ENCODE measurements around the gene GTPBP1. TPM values are rescaled to one million over a fixed set of nuclear protein-coding genes. Genes with fewer than 3 reads are reported as not detected.

The GTPBP1 gene
- total and polyA plus RNA-seq, 8 donors: 9.2 to 199 (median 28.5) TPM

GRCh38 chr22:38728871-38729796, 23.4 kb downstream of the GTPBP1 start:
- H3K27me3 ChIP-seq: no peaks in the 10 kb centered on the region
- DNase-seq: no peak

GRCh38 chr22:38729946-38730345, 24.2 kb downstream of the GTPBP1 start:
- Histone ChIP-seq H3K27ac (no peak overlapping the region), H3K27me3 (no peaks in the 10 kb centered on the region), H3K9me3 (no peaks in the 10 kb centered on the region), H3K4me3 (no peak overlapping the region), H3K36me3 (peaks cover 69 to 95% (median 84%) of the 10 kb centered on the region in 4 donors), H3K4me1 (peaks cover 36 to 39% (median 37%) of the 10 kb centered on the region in 4 donors)
- intact Hi-C loops (cut with DNase I; ENCODE audit: low total_unique reads): no loop called here
- WGBS, 5 donors: 88 to 95% (median 90%) methylated on average over 6 of the region's 6 CpGs
- TF ChIP-seq CTCF (IDR thresholded peaks at IDR 0.05) (no peak), EP300 (IDR thresholded peaks at IDR 0.05) (no peak), POLR2AphosphoS5 (IDR thresholded peaks at IDR 0.05) (no peak), POLR2A (IDR thresholded peaks at IDR 0.05) (no peak)
- DNase-seq: no peak

More at GRCh38 chr22:38728871-38729796, 23.4 kb downstream of the GTPBP1 start:
- 91 to 95% (median 92%) methylated on average over 17 to 18 of the region's 18 CpGs for WGBS, 5 donors
- H3K4me1 ChIP-seq: peaks cover 28 to 31% (median 29%) of the 10 kb centered on the region in 4 donors
- H3K36me3 ChIP-seq: peaks cover 73 to 95% (median 85%) of the 10 kb centered on the region in 4 donors
- H3K27ac ChIP-seq: no peak overlapping the region
- intact Hi-C loops (cut with DNase I; ENCODE audit: low total_unique reads): no loop called here
- H3K9me3 ChIP-seq: no peaks in the 10 kb centered on the region
- no peak for TF ChIP-seq CTCF (IDR thresholded peaks at IDR 0.05)
- no peak for TF ChIP-seq POLR2AphosphoS5 (IDR thresholded peaks at IDR 0.05)
- no peak for TF ChIP-seq EP300 (IDR thresholded peaks at IDR 0.05)
- no peak for TF ChIP-seq POLR2A (IDR thresholded peaks at IDR 0.05)
- no peak overlapping the region for H3K4me3 ChIP-seq

- DNase-seq: no peak
- WGBS, 5 donors: 93 to 98% (median 96%) methylated on average over 13 of the region's 13 CpGs
Observed at GRCh38 chr22:38730411-38730871, 24.7 kb downstream of the GTPBP1 start.

More at GRCh38 chr22:38730411-38730871, 24.7 kb downstream of the GTPBP1 start:
- Histone ChIP-seq H3K4me3 (no peak overlapping the region), H3K9me3 (no peaks in the 10 kb centered on the region), H3K27me3 (no peaks in the 10 kb centered on the region), H3K36me3 (peaks cover 69 to 95% (median 84%) of the 10 kb centered on the region in 4 donors), H3K27ac (no peak overlapping the region), H3K4me1 (peaks cover 41 to 44% (median 42%) of the 10 kb centered on the region in 4 donors)
- TF ChIP-seq CTCF (IDR thresholded peaks at IDR 0.05): no peak
- TF ChIP-seq POLR2AphosphoS5 (IDR thresholded peaks at IDR 0.05): no peak
- no peak for TF ChIP-seq EP300 (IDR thresholded peaks at IDR 0.05)
- no peak for TF ChIP-seq POLR2A (IDR thresholded peaks at IDR 0.05)
- intact Hi-C loops (cut with DNase I; ENCODE audit: low total_unique reads): no loop called here
